NCI-H1694 treated with DMSO at 0.1 percent for 48 hours (cell line): ENCODE data around the gene OR10S1.
"Not testable (repeated sequence)": the region's sequence is repeated elsewhere in the genome, so short reads cannot be mapped to it uniquely, and the experiment has no call there.

Experiments used
- DNase-seq: peaks from one replicate; lab custom pipeline; 2025; lab: John Stamatoyannopoulos, UW

Gene OR10S1

GRCh38 chr11:123977731-123978347, at the start of gene OR10S1:
Gene OR10S1 (minus strand): TSS chr11:123977781. CDS start chr11:123977664, 117 bp downstream.
- no peak for DNase-seq

- DNase-seq = no peak
Measured at GRCh38 chr11:124026498-124026897, 48.9 kb upstream of the OR10S1 start, which contains the start of gene OR10G8. Gene OR10G8 (plus strand): TSS chr11:124026798. CDS start chr11:124029623, 2,825 bp downstream.

- DNase-seq = not testable (repeated sequence)
Measured at GRCh38 chr11:124015837-124016236, 38.3 kb upstream of the OR10S1 start.

GRCh38 chr11:124012697-124013096, 35.1 kb upstream of the OR10S1 start, which contains the start of gene OR10G4:
Gene OR10G4 (plus strand): TSS chr11:124012997. CDS start chr11:124015575, 2,578 bp downstream.
- no peak for DNase-seq

- no peak for DNase-seq
Measured at GRCh38 chr11:123995119-123995518, 17.5 kb upstream of the OR10S1 start, which contains the start of gene OR10G6. Gene OR10G6 (minus strand): TSS chr11:123995161. CDS start chr11:123995161, 0 bp downstream.

GRCh38 chr11:123979311-123979710, 1.7 kb upstream of the OR10S1 start:
- no peak for DNase-seq

GRCh38 chr11:123976770-123977560, 616 bp downstream of the OR10S1 start:
- DNase-seq = no peak

- no peak for DNase-seq
Measured at GRCh38 chr11:123973816-123974215, 3.8 kb downstream of the OR10S1 start.

- no peak for DNase-seq
Measured at GRCh38 chr11:123956752-123957151, 20.8 kb downstream of the OR10S1 start.

GRCh38 chr11:123945132-123945531, 32.4 kb downstream of the OR10S1 start:
- DNase-seq = no peak

GRCh38 chr11:123943738-123944137, 33.8 kb downstream of the OR10S1 start, which contains the start of gene OR6T1:
Gene OR6T1 (minus strand): TSS chr11:123943838. CDS start chr11:123943838, 0 bp downstream.
- DNase-seq = no peak

- DNase-seq = no peak
Measured at GRCh38 chr11:123942413-123942812, 35.2 kb downstream of the OR10S1 start.

GRCh38 chr11:123939317-123939716, 38.3 kb downstream of the OR10S1 start, which contains the start of gene OR4D5:
Gene OR4D5 (plus strand): TSS chr11:123939617. CDS start chr11:123939617, 0 bp downstream.
- no peak for DNase-seq
